Stimulated activated CD4-positive, alpha-beta T cell treated with anti-CD3 and anti-CD28 coated beads, Interleukin-4, amount 100 ng/mL, for 1 hour (primary cell): ENCODE data around the gene GGA2.
"Not testable (repeated sequence)": the region's sequence is repeated elsewhere in the genome, so short reads cannot be mapped to it uniquely, and the experiment has no call there.

Source experiments
- DNase-seq: peaks from one replicate; pipeline ENCODE4 v3.0.0-alpha.2; 2020

Gene GGA2

GRCh38 chr16:23501291-23501690 lies 9.0 kb downstream of the GGA2 start:
- DNase-seq = no peak

- DNase-seq = no peak
Observed at GRCh38 chr16:23500862-23501225, 9.4 kb downstream of the GGA2 start.

- no peak for DNase-seq
Observed at GRCh38 chr16:23500212-23500861, 10.0 kb downstream of the GGA2 start.

- no peak for DNase-seq
Observed at GRCh38 chr16:23499801-23500200, 10.5 kb downstream of the GGA2 start.

GRCh38 chr16:23498863-23499262 lies 11.4 kb downstream of the GGA2 start:
- DNase-seq = no peak

GRCh38 chr16:23497543-23497868 lies 12.8 kb downstream of the GGA2 start:
- no peak for DNase-seq

GRCh38 chr16:23496821-23497542 lies 13.3 kb downstream of the GGA2 start:
- DNase-seq = no peak

GRCh38 chr16:23495671-23496070 lies 14.6 kb downstream of the GGA2 start:
- DNase-seq = no peak

GRCh38 chr16:23494188-23494587 lies 16.1 kb downstream of the GGA2 start:
- DNase-seq = no peak

GRCh38 chr16:23491490-23492391 lies 18.6 kb downstream of the GGA2 start:
- no peak for DNase-seq

GRCh38 chr16:23486480-23486879 lies 23.8 kb downstream of the GGA2 start:
- no peak for DNase-seq

GRCh38 chr16:23485841-23486240 lies 24.5 kb downstream of the GGA2 start:
- DNase-seq = no peak

GRCh38 chr16:23485257-23485614 lies 25.1 kb downstream of the GGA2 start:
- DNase-seq = no peak

GRCh38 chr16:23484510-23485256 lies 25.6 kb downstream of the GGA2 start:
- DNase-seq = no peak

- DNase-seq = not testable (repeated sequence)
Observed at GRCh38 chr16:23483492-23483891, 26.8 kb downstream of the GGA2 start.

- DNase-seq = no peak
Observed at GRCh38 chr16:23482778-23483177, 27.5 kb downstream of the GGA2 start.

GRCh38 chr16:23480257-23480656 lies 30.0 kb downstream of the GGA2 start:
- DNase-seq = no peak

GRCh38 chr16:23479138-23479537 lies 31.2 kb downstream of the GGA2 start:
- no peak for DNase-seq

- DNase-seq = no peak
Observed at GRCh38 chr16:23478566-23478965, 31.7 kb downstream of the GGA2 start.

GRCh38 chr16:23476289-23476688 lies 34.0 kb downstream of the GGA2 start:
- no peak for DNase-seq

GRCh38 chr16:23469814-23470213 lies 40.5 kb downstream of the GGA2 start:
- DNase-seq = no peak

- DNase-seq = no peak
Observed at GRCh38 chr16:23466162-23466885, 44.0 kb downstream of the GGA2 start.

- DNase-seq = no peak
Observed at GRCh38 chr16:23465179-23465578, 45.1 kb downstream of the GGA2 start.
